WTC11 (cell line): ENCODE measurements around the gene ATP5F1D. TPM values are rescaled to one million over a fixed set of nuclear protein-coding genes. Genes with fewer than 3 reads are reported as not detected.

Source experiments
- ATAC-seq: fragments of 200-7000 bp; cut with Tn5 transposase; 2 replicates; pipeline ENCODE4 v1.10.0; 2021; ENCODE audit warnings: mild to moderate bottlenecking, moderate library complexity
- CTCF ChIA-PET: fragments of 300-600 bp; sonication (Branson Sonifier 250); formaldehyde crosslinking; loops from one replicate; lab custom pipeline; 2021; ENCODE audit warnings: antibody characterized with exemption; lab: Charles Lee
- POLR2A ChIA-PET: fragments of 350-600 bp; sonication (Branson Sonifier 250); formaldehyde crosslinking; loops from one replicate; lab custom pipeline; 2021; ENCODE audit warnings: antibody characterized with exemption; lab: Charles Lee
- DNase-seq: peaks from one replicate; pipeline ENCODE4 v3.0.0; 2021; ENCODE audit warnings: low spot score
- H3K27ac Mint-ChIP-seq: 2 replicates; pipeline ENCODE4 v1.8.0; 2021; ENCODE audit warnings: mixed read lengths
- H3K27me3 Mint-ChIP-seq: 2 replicates; pipeline ENCODE4 v1.8.0; 2021; ENCODE audit warnings: low read depth, mild to moderate bottlenecking, moderate library complexity, mixed read lengths
- H3K36me3 Mint-ChIP-seq: 2 replicates; pipeline ENCODE4 v1.8.0; 2021; ENCODE audit warnings: mixed read lengths
- H3K4me1 Mint-ChIP-seq: 2 replicates; pipeline ENCODE4 v1.8.0; 2022; ENCODE audit warnings: mixed read lengths
- H3K4me3 Mint-ChIP-seq: 2 replicates; pipeline ENCODE4 v1.8.0; 2021; ENCODE audit warnings: mild to moderate bottlenecking, moderate library complexity, mixed read lengths
- H3K9me3 Mint-ChIP-seq: 2 replicates; pipeline ENCODE4 v1.8.0; 2021; ENCODE audit warnings: mixed read lengths
- ARID4B ChIP-seq: sonication (generic); formaldehyde crosslinking; IDR thresholded peaks from 2 replicates; pipeline ENCODE4 v1.8.0; 2023; ENCODE audit warnings: missing genetic modification reagents, mild to moderate bottlenecking, borderline replicate concordance
- ATF6 ChIP-seq: sonication (generic); formaldehyde crosslinking; IDR thresholded peaks from 2 replicates; pipeline ENCODE4 v1.8.1; 2023; ENCODE audit warnings: mild to moderate bottlenecking, missing genetic modification reagents
- CDX4 ChIP-seq: fragments of 250-450 bp; sonication (Bioruptor Pico); IDR thresholded peaks from 2 replicates; pipeline ENCODE4 v1.9.0; 2021; ENCODE audit warnings: moderate library complexity, mild to moderate bottlenecking, inconsistent platforms, borderline replicate concordance
- CREB1 ChIP-seq: sonication (generic); formaldehyde crosslinking; IDR thresholded peaks from 2 replicates; pipeline ENCODE4 v1.8.0; 2023; ENCODE audit warnings: mild to moderate bottlenecking, missing genetic modification reagents
- EMX1 ChIP-seq: fragments of 250-450 bp; sonication (Bioruptor Pico); IDR thresholded peaks from 2 replicates; pipeline ENCODE4 v1.8.0; 2021; ENCODE audit warnings: mild to moderate bottlenecking
- ETV6 ChIP-seq: sonication (generic); formaldehyde crosslinking; IDR thresholded peaks from 2 replicates; pipeline ENCODE4 v1.8.1; 2022; ENCODE audit warnings: mild to moderate bottlenecking, missing genetic modification reagents
- FOXJ3 ChIP-seq: sonication (generic); formaldehyde crosslinking; IDR thresholded peaks from 2 replicates; pipeline ENCODE4 v1.9.0; 2021; ENCODE audit warnings: missing genetic modification reagents, mild to moderate bottlenecking, borderline replicate concordance
- GABPB1 ChIP-seq: sonication (generic); formaldehyde crosslinking; IDR thresholded peaks from 2 replicates; pipeline ENCODE4 v1.8.1; 2023; ENCODE audit warnings: mild to moderate bottlenecking, missing genetic modification reagents
- IRF1 ChIP-seq: sonication (generic); formaldehyde crosslinking; IDR thresholded peaks from 2 replicates; pipeline ENCODE4 v1.8.0; 2023; ENCODE audit warnings: missing genetic modification reagents
- JAZF1 ChIP-seq: fragments of 250-450 bp; sonication (Bioruptor Pico); IDR thresholded peaks from 2 replicates; pipeline ENCODE4 v1.9.0; 2021; ENCODE audit warnings: moderate library complexity, mild to moderate bottlenecking, inconsistent platforms
- JUN ChIP-seq: sonication (generic); formaldehyde crosslinking; IDR thresholded peaks from 2 replicates; pipeline ENCODE4 v1.8.0; 2023; ENCODE audit warnings: mild to moderate bottlenecking, missing genetic modification reagents
- NR3C1 ChIP-seq: sonication (generic); formaldehyde crosslinking; conservative IDR thresholded peaks from 2 replicates; pipeline ENCODE4 v1.8.1; 2023; ENCODE audit warnings: low read depth, mild to moderate bottlenecking, missing genetic modification reagents
- SOX15 ChIP-seq: fragments of 250-450 bp; sonication (Bioruptor Pico); IDR thresholded peaks from 2 replicates; pipeline ENCODE4 v1.9.0; 2021; ENCODE audit warnings: mild to moderate bottlenecking
- TEAD4 ChIP-seq: sonication (generic); formaldehyde crosslinking; IDR thresholded peaks from 2 replicates; pipeline ENCODE4 v1.8.0; 2022; ENCODE audit warnings: mild to moderate bottlenecking, missing genetic modification reagents
- USF1 ChIP-seq: sonication (generic); formaldehyde crosslinking; IDR thresholded peaks from 2 replicates; pipeline ENCODE4 v1.8.0; 2022; ENCODE audit warnings: mild to moderate bottlenecking, missing genetic modification reagents
- ZNF263 ChIP-seq: sonication (generic); formaldehyde crosslinking; IDR thresholded peaks from 2 replicates; pipeline ENCODE4 v1.8.1; 2022; ENCODE audit warnings: low read depth, mild to moderate bottlenecking, moderate library complexity, missing genetic modification reagents
- ZNF281 ChIP-seq: sonication (generic); formaldehyde crosslinking; IDR thresholded peaks from 2 replicates; pipeline ENCODE4 v1.8.0; 2023; ENCODE audit warnings: mild to moderate bottlenecking, missing genetic modification reagents
- ZNF512 ChIP-seq: sonication (generic); formaldehyde crosslinking; IDR thresholded peaks from 2 replicates; pipeline ENCODE4 v1.8.1; 2022; ENCODE audit warnings: missing genetic modification reagents, borderline replicate concordance
- ZSCAN18 ChIP-seq: fragments of 250-450 bp; sonication (Bioruptor Pico); IDR thresholded peaks from 2 replicates; pipeline ENCODE4 v2.1.2; 2022; ENCODE audit warnings: mild to moderate bottlenecking, moderate library complexity
- total RNA-seq: library from RNA; stranded (reverse); gene quantifications from 3 replicates; pipeline ENCODE4 v1.2.3, GENCODE V29; 2021

ATP5F1D gene
- total RNA-seq, 1 experiment from 2014 or later: 277 TPM

GRCh38 chr19:1206150-1206863, 35.2 kb upstream of the ATP5F1D start (continued):
- 0 out of 2 replicates have a peak, but pooled peaks have one; percentile 23 for TF ChIP-seq USF1 (CRISPR knock-in tag)
- TF ChIP-seq IRF1 (CRISPR knock-in tag): no peak
- no peak for TF ChIP-seq ZNF263

- DNase-seq (no peak), ATAC-seq (no peak)
- H3K27me3 Mint-ChIP-seq: no peaks in the 10 kb centered on the region
- no peaks in the 10 kb centered on the region for H3K9me3 Mint-ChIP-seq
- no peak for TF ChIP-seq CREB1 (CRISPR knock-in tag)
- no peak for TF ChIP-seq ZNF512 (CRISPR knock-in tag)
- no peak for TF ChIP-seq FOXJ3 (CRISPR knock-in tag)
- TF ChIP-seq CDX4: no peak
- TF ChIP-seq ZSCAN18: no peak
- TF ChIP-seq ATF6 (CRISPR knock-in tag): no peak
- TF ChIP-seq TEAD4 (CRISPR knock-in tag): no peak
- TF ChIP-seq NR3C1 (CRISPR knock-in tag): no peak
- TF ChIP-seq JUN: no peak
- TF ChIP-seq ARID4B (CRISPR knock-in tag): no peak
- TF ChIP-seq ETV6 (CRISPR knock-in tag): no peak
- no peak for TF ChIP-seq ZNF281 (CRISPR knock-in tag)
- no peak for TF ChIP-seq JAZF1 (CRISPR knock-in tag)
- TF ChIP-seq EMX1 (CRISPR knock-in tag): no peak
- TF ChIP-seq GABPB1: no peak
- TF ChIP-seq SOX15 (CRISPR knock-in tag): no peak
- H3K4me3 Mint-ChIP-seq: peak overlapping the region; percentile 95
- POLR2A ChIA-PET: no interaction called here
- CTCF ChIA-PET: interaction anchor here (0.7 kb wide), 1 partner anchor 31 kb away, joined by 4 read pairs; no protein-coding TSS in a partner anchor
- peaks cover 34% of the 10 kb centered on the region for H3K4me1 Mint-ChIP-seq
- H3K27ac Mint-ChIP-seq: peak overlapping the region; percentile 94
- peaks cover 13% of the 10 kb centered on the region for H3K36me3 Mint-ChIP-seq
These were observed 34.6 kb upstream of the ATP5F1D start for GRCh38 chr19:1206864-1207450.
